Left ventricle myocardium superior (tissue), 1 donor: ENCODE measurements around the gene SRGAP3. TPM values are rescaled to one million over a fixed set of nuclear protein-coding genes. Genes with fewer than 3 reads are reported as not detected.
A peak's percentile ranks its signal among the peaks of the same experiment; 100 is the strongest.

Experiments
- ATAC-seq: fragments of 200-7000 bp; cut with Tn5 transposase; one replicate; pipeline ENCODE4 v1.9.1; 2020; ENCODE audit warnings: mild to moderate bottlenecking, moderate library complexity
- DNase-seq: peaks from one replicate; pipeline ENCODE4 v3.0.0-alpha.2; 2020
- intact Hi-C: fragments of 100-400 bp; cut with micrococcal nuclease; formaldehyde crosslinking; loops from one replicate; pipeline ENCODE4 v1.11.0; 2022
- total RNA-seq: library from RNA; stranded (reverse); fragmentation: NEBNext Ultra II Directional; extraction: Animal tissue kit (Norgen Biotek cat#: 25700); gene quantifications from one replicate; pipeline ENCODE4 v1.2.1, GENCODE V29; 2021
- donor health status: DM: no; HTN: yes; CAD: no; lungs with severe emphysema.

Gene SRGAP3
- total RNA-seq, 1 donor from 2014 or later, result 6.4 TPM

GRCh38 chr3:9231471-9231870 lies 18.0 kb downstream of the SRGAP3 start:
- DNase-seq (no peak), ATAC-seq (no peak)
- intact Hi-C loops, result no loop called here

- DNase-seq (no peak), ATAC-seq (no peak)
- intact Hi-C loops, result no loop called here
Observed at GRCh38 chr3:9231006-9231405, 18.4 kb downstream of the SRGAP3 start.

- DNase-seq, result no peak
Observed at GRCh38 chr3:9230596-9230995, 18.9 kb downstream of the SRGAP3 start.

GRCh38 chr3:9229879-9230278 lies 19.6 kb downstream of the SRGAP3 start:
- DNase-seq (no peak), ATAC-seq (no peak)
- intact Hi-C loops, result no loop called here

More at GRCh38 chr3:9230596-9230995, 18.9 kb downstream of the SRGAP3 start:
- intact Hi-C loops, result no loop called here
- ATAC-seq, result no peak

- DNase-seq, result no peak
- ATAC-seq, result peak; percentile 41
- intact Hi-C loops, result no loop called here
Observed at GRCh38 chr3:9229325-9229724, 20.1 kb downstream of the SRGAP3 start.

GRCh38 chr3:9226326-9226725 lies 23.1 kb downstream of the SRGAP3 start:
- DNase-seq (no peak), ATAC-seq (no peak)
- intact Hi-C loops, result no loop called here

- DNase-seq, result no peak
Observed at GRCh38 chr3:9225268-9225667, 24.2 kb downstream of the SRGAP3 start.

GRCh38 chr3:9224490-9224889 lies 25.0 kb downstream of the SRGAP3 start:
- no peak for DNase-seq
- ATAC-seq, result no peak
- intact Hi-C loops, result no loop called here

More at GRCh38 chr3:9225268-9225667, 24.2 kb downstream of the SRGAP3 start:
- intact Hi-C loops, result no loop called here
- no peak for ATAC-seq

- DNase-seq (no peak), ATAC-seq (no peak)
- intact Hi-C loops, result no loop called here
Observed at GRCh38 chr3:9223672-9224071, 25.8 kb downstream of the SRGAP3 start.

GRCh38 chr3:9222956-9223639 lies 26.3 kb downstream of the SRGAP3 start:
- ATAC-seq, result no peak

GRCh38 chr3:9222049-9222448 lies 27.4 kb downstream of the SRGAP3 start:
- ATAC-seq, result no peak
- no peak for DNase-seq
- intact Hi-C loops, result no loop called here

More at GRCh38 chr3:9222956-9223639, 26.3 kb downstream of the SRGAP3 start:
- no peak for DNase-seq
- intact Hi-C loops, result no loop called here

GRCh38 chr3:9218514-9218846 lies 31.0 kb downstream of the SRGAP3 start:
- intact Hi-C loops, result no loop called here
- ATAC-seq (no peak), DNase-seq (no peak)

- ATAC-seq, result no peak
- no peak for DNase-seq
- intact Hi-C loops, result no loop called here
Observed at GRCh38 chr3:9217784-9218513, 31.5 kb downstream of the SRGAP3 start.

- ATAC-seq, result no peak
- intact Hi-C loops, result no loop called here
- no peak for DNase-seq
Observed at GRCh38 chr3:9216736-9217135, 32.7 kb downstream of the SRGAP3 start.

GRCh38 chr3:9214599-9214998 lies 34.8 kb downstream of the SRGAP3 start:
- no peak for DNase-seq
- no peak for ATAC-seq
- intact Hi-C loops, result no loop called here

- ATAC-seq (no peak), DNase-seq (no peak)
- intact Hi-C loops, result no loop called here
Observed at GRCh38 chr3:9214185-9214584, 35.3 kb downstream of the SRGAP3 start.

- intact Hi-C loops, result no loop called here
- ATAC-seq, result no peak
- DNase-seq, result no peak
Observed at GRCh38 chr3:9213019-9213634, 36.3 kb downstream of the SRGAP3 start.

- intact Hi-C loops, result no loop called here
- ATAC-seq (no peak), DNase-seq (no peak)
Observed at GRCh38 chr3:9211155-9211950, 38.1 kb downstream of the SRGAP3 start.

- no peak for DNase-seq
- intact Hi-C loops, result no loop called here
- no peak for ATAC-seq
Observed at GRCh38 chr3:9209777-9210176, 39.7 kb downstream of the SRGAP3 start.
